IMR-90 (cell line): ENCODE measurements around the gene MEF2D. TPM values are rescaled to one million over a fixed set of nuclear protein-coding genes. Genes with fewer than 3 reads are reported as not detected.

Source experiments
- ATAC-seq: fragments of 200-7000 bp; cut with Tn5 transposase; 2 replicates; pipeline ENCODE4 v1.9.1; 2020; ENCODE audit warnings: low read depth, mild to moderate bottlenecking, moderate library complexity
- BruUV-seq: library from RNA; stranded (reverse); fragments of 400-500 nt; replicated peaks from 2 replicates; lab custom pipeline; 2021; lab: Mats Ljungman, UMichigan
- CTCF ChIA-PET: fragments of 300-600 bp; formaldehyde crosslinking; extraction: SDS; loops from one replicate; lab custom pipeline; 2021; ENCODE audit warnings: antibody characterized with exemption; lab: Yijun Ruan, JAX
- POLR2A ChIA-PET: fragments of 300-600 bp; sonication (Branson Sonifier 250); formaldehyde crosslinking; loops from one replicate; lab custom pipeline; 2022; ENCODE audit warnings: antibody characterized with exemption; ENCODE audit not compliant: unreplicated experiment; lab: Charles Lee
- DNase-seq: peaks from one replicate; pipeline ENCODE4 v3.0.0; 2013
- H2AFZ ChIP-seq: replicated peaks from 2 replicates; pipeline ENCODE3; 2013; ENCODE audit warnings: low read length, mild to moderate bottlenecking; ENCODE audit not compliant: poor library complexity
- H2AK5ac ChIP-seq: 2 replicates; pipeline ENCODE4 v1.6.1; 2013; ENCODE audit warnings: low read depth, low read length, inconsistent platforms
- H2AK9ac ChIP-seq: replicated peaks from 2 replicates; pipeline ENCODE3; 2013; ENCODE audit warnings: mild to moderate bottlenecking, low read depth, low read length, moderate library complexity; ENCODE audit not compliant: poor library complexity
- H2BK120ac ChIP-seq: 2 replicates; pipeline ENCODE4 v1.6.1; 2013; ENCODE audit warnings: low read depth, low read length, inconsistent platforms
- H2BK15ac ChIP-seq: 3 replicates; pipeline ENCODE4 v1.6.1; 2013; ENCODE audit warnings: low read depth, low read length, inconsistent platforms
- H2BK20ac ChIP-seq: 2 replicates; pipeline ENCODE4 v1.6.1; 2013; ENCODE audit warnings: low read depth, mild to moderate bottlenecking, inconsistent platforms, low read length, moderate library complexity
- H2BK5ac ChIP-seq: 2 replicates; pipeline ENCODE4 v1.6.1; 2013; ENCODE audit warnings: mild to moderate bottlenecking, low read depth, low read length, inconsistent platforms; ENCODE audit not compliant: poor library complexity, severe bottlenecking
- H3K14ac ChIP-seq: replicated peaks from 2 replicates; pipeline ENCODE4 v1.6.1; 2013; ENCODE audit warnings: low read depth, low read length, inconsistent platforms
- H3K18ac ChIP-seq: 2 replicates; pipeline ENCODE4 v1.6.1; 2013; ENCODE audit warnings: low read depth, low read length, control low read depth
- H3K23ac ChIP-seq: 2 replicates; pipeline ENCODE4 v1.6.1; 2013; ENCODE audit warnings: low read depth, low read length, inconsistent platforms
- H3K27ac ChIP-seq: 2 replicates; pipeline ENCODE4 v1.5.1; 2013; ENCODE audit warnings: mild to moderate bottlenecking, control low read depth, low read length; ENCODE audit not compliant: insufficient read depth
- H3K27me3 ChIP-seq: 2 replicates; pipeline ENCODE4 v1.6.1; 2013; ENCODE audit warnings: low read length; ENCODE audit not compliant: control insufficient read depth, insufficient read depth
- H3K36me3 ChIP-seq: 2 replicates; pipeline ENCODE4 v1.6.1; 2013; ENCODE audit warnings: low read length, mixed read lengths; ENCODE audit not compliant: control insufficient read depth, insufficient read depth
- H3K4ac ChIP-seq: 2 replicates; pipeline ENCODE4 v1.6.1; 2013; ENCODE audit warnings: low read depth, low read length, inconsistent platforms
- H3K4me1 ChIP-seq: 2 replicates; pipeline ENCODE4 v1.6.1; 2013; ENCODE audit warnings: low read length, mixed read lengths; ENCODE audit not compliant: control insufficient read depth, insufficient read depth
- H3K4me2 ChIP-seq: 2 replicates; pipeline ENCODE4 v1.6.1; 2013; ENCODE audit warnings: low read depth, mild to moderate bottlenecking, control low read depth, low read length, moderate library complexity
- H3K4me3 ChIP-seq: 2 replicates; pipeline ENCODE4 v1.5.1; 2013; ENCODE audit warnings: low read depth, mild to moderate bottlenecking, control low read depth, low read length, moderate library complexity; ENCODE audit not compliant: insufficient read depth
- H3K56ac ChIP-seq: 2 replicates; pipeline ENCODE4 v1.6.1; 2013; ENCODE audit warnings: low read length, inconsistent platforms; ENCODE audit not compliant: insufficient read depth; ENCODE audit errors: extremely low read depth
- H3K79me1 ChIP-seq, 2 experiments: 2 replicates each; pipeline ENCODE4 v1.6.1; 2013; ENCODE audit warnings: low read length in 2 of 2, inconsistent platforms in 1 of 2, low read depth in 1 of 2
- H3K9ac ChIP-seq: 2 replicates; pipeline ENCODE4 v1.6.1; 2013; ENCODE audit warnings: low read depth, low read length, control low read depth
- H3K9me1 ChIP-seq: 2 replicates; pipeline ENCODE4 v1.6.1; 2013; ENCODE audit warnings: low read length, inconsistent platforms; ENCODE audit not compliant: insufficient read depth
- H3K9me3 ChIP-seq: 2 replicates; pipeline ENCODE4 v1.6.1; 2013; ENCODE audit warnings: low read length; ENCODE audit not compliant: control insufficient read depth, insufficient read depth
- H4K20me1 ChIP-seq: 2 replicates; pipeline ENCODE4 v1.6.1; 2013; ENCODE audit warnings: low read length, inconsistent platforms; ENCODE audit not compliant: insufficient read depth
- H4K5ac ChIP-seq: 2 replicates; pipeline ENCODE4 v1.6.1; 2013; ENCODE audit warnings: mild to moderate bottlenecking, low read depth, low read length, control low read depth
- H4K8ac ChIP-seq, 2 experiments: 2 replicates each; pipeline ENCODE4 v1.6.1; 2013; ENCODE audit warnings: low read depth in 2 of 2, low read length in 2 of 2, control low read depth in 1 of 2, inconsistent platforms in 1 of 2
- H4K91ac ChIP-seq: 2 replicates; pipeline ENCODE4 v1.6.1; 2013; ENCODE audit warnings: low read depth, low read length, inconsistent platforms; ENCODE audit not compliant: insufficient read depth
- BHLHE40 ChIP-seq: fragments of 150-350 bp; IDR thresholded peaks from 2 replicates; pipeline ENCODE4 v1.6.1; 2016; ENCODE audit warnings: mild to moderate bottlenecking, low read depth, low read length
- CEBPB ChIP-seq: IDR thresholded peaks from 2 replicates; pipeline ENCODE4 v1.6.1; 2012; ENCODE audit warnings: low read depth, low read length, improper control_type of control experiment
- CHD1 ChIP-seq: IDR thresholded peaks from 2 replicates; pipeline ENCODE4 v1.6.1; 2012; ENCODE audit warnings: low read depth, low read length, improper control_type of control experiment
- FOS ChIP-seq: fragments of 150-350 bp; IDR thresholded peaks from 2 replicates; pipeline ENCODE4 v1.6.1; 2016; ENCODE audit warnings: low read depth, low read length
- MAFK ChIP-seq: IDR thresholded peaks from 2 replicates; pipeline ENCODE4 v1.6.1; 2012; ENCODE audit warnings: low read depth, low read length, improper control_type of control experiment
- MAZ ChIP-seq: IDR thresholded peaks from 2 replicates; pipeline ENCODE4 v1.6.1; 2012; ENCODE audit warnings: low read depth, mild to moderate bottlenecking, low read length, improper control_type of control experiment, moderate library complexity, borderline replicate concordance
- MXI1 ChIP-seq: IDR thresholded peaks from 2 replicates; pipeline ENCODE4 v1.6.1; 2012; ENCODE audit warnings: low read depth, mild to moderate bottlenecking, low read length, moderate library complexity, borderline replicate concordance
- NFE2L2 ChIP-seq: fragments of 150-350 bp; IDR thresholded peaks from 2 replicates; pipeline ENCODE4 v1.6.1; 2016; ENCODE audit warnings: low read depth, mild to moderate bottlenecking, low read length
- POLR2A ChIP-seq: IDR thresholded peaks from 2 replicates; pipeline ENCODE4 v1.6.1; 2012; ENCODE audit warnings: mild to moderate bottlenecking, low read depth, low read length
- RAD21 ChIP-seq: IDR thresholded peaks from 2 replicates; pipeline ENCODE4 v1.6.1; 2012; ENCODE audit warnings: low read length, improper control_type of control experiment
- RCOR1 ChIP-seq: IDR thresholded peaks from 2 replicates; pipeline ENCODE4 v1.6.1; 2012; ENCODE audit warnings: mild to moderate bottlenecking, low read length, improper control_type of control experiment; ENCODE audit not compliant: insufficient replicate concordance
- RFX5 ChIP-seq: IDR thresholded peaks from 2 replicates; pipeline ENCODE4 v1.8.0; 2012; ENCODE audit warnings: low read depth, mild to moderate bottlenecking, low read length, moderate library complexity
- SMC3 ChIP-seq: fragments of 150-350 bp; IDR thresholded peaks from 2 replicates; pipeline ENCODE4 v1.6.1; 2016; ENCODE audit warnings: low read depth, mild to moderate bottlenecking, antibody characterized with exemption, low read length, moderate library complexity
- WGBS, 2 experiments: methylation state at CpG; one replicate each; pipeline versions ENCODE4 v1.1.5 to v1.1.7; 2013; ENCODE audit warnings: missing lambda C conversion rate in 2 of 2; ENCODE audit not compliant: insufficient read length in 1 of 2; ENCODE audit errors: extremely low coverage in 2 of 2; 5-methylcytosine and 5-hydroxymethylcytosine counted together
- dilution Hi-C: fragments of 300-500 bp; cut with HindIII; formaldehyde crosslinking; loops from one replicate; pipeline ENCODE4 v1.14.3; 2018; ENCODE audit warnings: low sequenced_read_pairs; ENCODE audit not compliant: unreplicated experiment
- in situ Hi-C: fragments of 300-500 bp; cut with MboI; formaldehyde crosslinking; loops from 3 replicates; pipeline ENCODE4 v1.14.3; 2019; ENCODE audit warnings: low sequenced_read_pairs, inconsistent platforms, mixed read lengths
- intact Hi-C: fragments of 100-400 bp; cut with micrococcal nuclease; formaldehyde crosslinking; loops from 2 replicates; pipeline ENCODE4 v1.10.0; 2022
- polyA plus RNA-seq, 3 experiments: library from polyadenylated mRNA; depleted of rRNA; stranded (reverse); fragments of >200 nt; gene quantifications; 2 replicates each; pipeline ENCODE4 v1.2.3, GENCODE V29; 2012; ENCODE audit warnings: low replicate concordance in 1 of 3
- total RNA-seq: library from RNA; depleted of rRNA; stranded (reverse); fragments of >200 nt; gene quantifications from 2 replicates; pipeline ENCODE4 v1.2.3, GENCODE V29; 2012
- TF ChIP-seq, protein P1 (sequence below): fragments of 150-350 bp; IDR thresholded peaks from 2 replicates; pipeline ENCODE4 v1.6.1; 2017; ENCODE audit warnings: mild to moderate bottlenecking, antibody characterized with exemption, low read length, low read depth
- TF ChIP-seq, protein P2 (sequence below): conservative IDR thresholded peaks from 2 replicates; pipeline ENCODE4 v1.5.1; 2012; ENCODE audit warnings: mild to moderate bottlenecking, low read depth, low read length, improper control_type of control experiment
- TF ChIP-seq, protein P3 (sequence below): fragments of 150-350 bp; IDR thresholded peaks from 2 replicates; pipeline ENCODE4 v1.6.1; 2016; ENCODE audit warnings: low read depth, mild to moderate bottlenecking, low read length, moderate library complexity, borderline replicate concordance

Gene MEF2D
- total and polyA plus RNA-seq, 2 of the 4 experiments (the other 2 are of a cell fraction): 2.9 to 20.0 TPM

DNA sequence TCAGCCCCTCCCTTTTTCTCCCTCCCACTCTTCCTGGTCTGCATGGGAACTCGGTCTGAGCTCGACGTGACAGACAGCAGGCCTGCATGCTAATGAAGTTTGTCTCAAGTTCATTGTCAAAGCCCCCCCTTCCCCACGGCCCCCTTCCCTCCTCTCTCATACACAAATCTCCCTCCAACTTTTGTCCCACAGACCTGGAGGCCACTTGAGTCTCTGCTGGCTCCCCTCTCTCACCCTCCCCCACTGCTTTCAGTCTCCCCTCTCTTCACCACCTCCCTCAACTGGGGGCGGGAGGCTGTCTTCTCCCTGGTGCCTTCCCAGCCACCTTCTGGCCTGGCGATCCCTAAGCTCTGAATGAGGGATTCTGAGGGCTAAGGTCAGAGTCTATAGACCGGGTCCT is 70.3 kb downstream of the MEF2D start:
- DNase-seq (no peak), ATAC-seq (no peak)
- Histone ChIP-seq H2AK5ac (no peak overlapping the region), H2BK20ac (no peak overlapping the region), H2BK5ac (no peak overlapping the region), H3K4me1 (no peaks in the 10 kb centered on the region), H4K8ac (no peak overlapping the region), H4K20me1 (peaks cover 8% of the 10 kb centered on the region; the same call in 1 of the 2 replicates), H3K9me1 (0 out of 2 replicates have a peak, but pooled peaks cover 4% of the 10 kb centered on the region), H3K4me3 (no peak overlapping the region), H2BK120ac (no peak overlapping the region), H2BK15ac (no peak overlapping the region), H3K4ac (no peak overlapping the region), H3K56ac (no peak overlapping the region), H4K5ac (no peak overlapping the region), H4K91ac (no peak overlapping the region), H2AFZ (no peak overlapping the region), H3K23ac (no peak overlapping the region), H3K27me3 (peaks cover 92% of the 10 kb centered on the region), H3K27ac (no peak overlapping the region), H2AK9ac (no peak overlapping the region), H3K36me3 (no peaks in the 10 kb centered on the region), H3K9ac (no peak overlapping the region), H3K18ac (no peak overlapping the region), H3K79me1 (no peaks in the 10 kb centered on the region), H3K9me3 (no peaks in the 10 kb centered on the region; the same call in none of the 2 replicates), H3K14ac (no peak overlapping the region), H3K4me2 (no peak overlapping the region)
- no TSS peak for BruUV-seq
- TF ChIP-seq MAFK: no peak
- TF ChIP-seq, protein P1, sequence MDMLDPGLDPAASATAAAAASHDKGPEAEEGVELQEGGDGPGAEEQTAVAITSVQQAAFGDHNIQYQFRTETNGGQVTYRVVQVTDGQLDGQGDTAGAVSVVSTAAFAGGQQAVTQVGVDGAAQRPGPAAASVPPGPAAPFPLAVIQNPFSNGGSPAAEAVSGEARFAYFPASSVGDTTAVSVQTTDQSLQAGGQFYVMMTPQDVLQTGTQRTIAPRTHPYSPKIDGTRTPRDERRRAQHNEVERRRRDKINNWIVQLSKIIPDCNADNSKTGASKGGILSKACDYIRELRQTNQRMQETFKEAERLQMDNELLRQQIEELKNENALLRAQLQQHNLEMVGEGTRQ: no peak
- TF ChIP-seq RCOR1: no peak
- TF ChIP-seq, protein P2, sequence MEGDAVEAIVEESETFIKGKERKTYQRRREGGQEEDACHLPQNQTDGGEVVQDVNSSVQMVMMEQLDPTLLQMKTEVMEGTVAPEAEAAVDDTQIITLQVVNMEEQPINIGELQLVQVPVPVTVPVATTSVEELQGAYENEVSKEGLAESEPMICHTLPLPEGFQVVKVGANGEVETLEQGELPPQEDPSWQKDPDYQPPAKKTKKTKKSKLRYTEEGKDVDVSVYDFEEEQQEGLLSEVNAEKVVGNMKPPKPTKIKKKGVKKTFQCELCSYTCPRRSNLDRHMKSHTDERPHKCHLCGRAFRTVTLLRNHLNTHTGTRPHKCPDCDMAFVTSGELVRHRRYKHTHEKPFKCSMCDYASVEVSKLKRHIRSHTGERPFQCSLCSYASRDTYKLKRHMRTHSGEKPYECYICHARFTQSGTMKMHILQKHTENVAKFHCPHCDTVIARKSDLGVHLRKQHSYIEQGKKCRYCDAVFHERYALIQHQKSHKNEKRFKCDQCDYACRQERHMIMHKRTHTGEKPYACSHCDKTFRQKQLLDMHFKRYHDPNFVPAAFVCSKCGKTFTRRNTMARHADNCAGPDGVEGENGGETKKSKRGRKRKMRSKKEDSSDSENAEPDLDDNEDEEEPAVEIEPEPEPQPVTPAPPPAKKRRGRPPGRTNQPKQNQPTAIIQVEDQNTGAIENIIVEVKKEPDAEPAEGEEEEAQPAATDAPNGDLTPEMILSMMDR: no peak
- TF ChIP-seq, protein P3, sequence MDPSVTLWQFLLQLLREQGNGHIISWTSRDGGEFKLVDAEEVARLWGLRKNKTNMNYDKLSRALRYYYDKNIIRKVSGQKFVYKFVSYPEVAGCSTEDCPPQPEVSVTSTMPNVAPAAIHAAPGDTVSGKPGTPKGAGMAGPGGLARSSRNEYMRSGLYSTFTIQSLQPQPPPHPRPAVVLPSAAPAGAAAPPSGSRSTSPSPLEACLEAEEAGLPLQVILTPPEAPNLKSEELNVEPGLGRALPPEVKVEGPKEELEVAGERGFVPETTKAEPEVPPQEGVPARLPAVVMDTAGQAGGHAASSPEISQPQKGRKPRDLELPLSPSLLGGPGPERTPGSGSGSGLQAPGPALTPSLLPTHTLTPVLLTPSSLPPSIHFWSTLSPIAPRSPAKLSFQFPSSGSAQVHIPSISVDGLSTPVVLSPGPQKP: no peak
- no peak for TF ChIP-seq RFX5
- TF ChIP-seq SMC3: no peak
- TF ChIP-seq BHLHE40: no peak
- TF ChIP-seq NFE2L2: no peak
- TF ChIP-seq CEBPB: no peak
- no peak for TF ChIP-seq CHD1
- no peak for TF ChIP-seq MXI1
- TF ChIP-seq FOS: no peak
- TF ChIP-seq MAZ: no peak
- TF ChIP-seq POLR2A: no peak
- TF ChIP-seq RAD21: no peak
- ChIA-PET CTCF (interaction anchor here (1.3 kb wide), 1 partner anchor 44 kb away, joined by 3 read pairs; no protein-coding TSS in a partner anchor), POLR2A (interaction anchor here (0.6 kb wide), 1 partner anchor 18 kb away, joined by 3 read pairs; no protein-coding TSS in a partner anchor)
- in situ Hi-C loops: no loop called here
- 3% methylated on average over 4 of the region's 7 CpGs; no CpG with 5 or more reads in 1 of the 2 experiments for WGBS, 2 experiments
- dilution Hi-C loops: no loop called here
- intact Hi-C loops: no loop called here
